HCT116 (cell line): ENCODE results near the gene MUSK. TPM values are rescaled to one million over a fixed set of nuclear protein-coding genes. Genes with fewer than 3 reads are reported as not detected.

Experiments used
- ATAC-seq: fragments of 200-7000 bp; cut with Tn5 transposase; 2 replicates; pipeline ENCODE4 v1.9.1; 2020; ENCODE audit warnings: mild to moderate bottlenecking, moderate library complexity
- BruUV-seq: library from RNA; stranded (reverse); fragments of 400-500 nt; replicated peaks from 2 replicates; lab custom pipeline; 2021; lab: Mats Ljungman, UMichigan
- CTCF ChIA-PET: fragments of 300-600 bp; sonication (Branson Sonifier 250); formaldehyde crosslinking; loops from one replicate; lab custom pipeline; 2021; ENCODE audit warnings: antibody characterized with exemption; lab: Charles Lee
- POLR2A ChIA-PET: fragments of 300-600, 350-600 bp; sonication (Branson Sonifier 250); formaldehyde crosslinking; loops from one replicate; lab custom pipeline; 2021; ENCODE audit warnings: antibody characterized with exemption; lab: Charles Lee
- RAD21 ChIA-PET, 2 experiments: fragments of 300-600 bp; sonication (Branson Sonifier 250); formaldehyde crosslinking; loops; one replicate each; lab custom pipeline; 2023; ENCODE audit warnings: low total read pairs in 2 of 2; ENCODE audit not compliant: uncharacterized antibody in 2 of 2, unreplicated experiment in 2 of 2, low non-redundant PET in 1 of 2; lab: Charles Lee
- DNase-seq: peaks from one replicate; pipeline ENCODE4 v3.0.0-alpha.2; 2010; ENCODE audit warnings: low read depth, low spot score
- H2AFZ ChIP-seq: fragments of 200-600 bp; shearing (Covaris generic), sonication (generic); 2 replicates; pipeline ENCODE4 v1.6.1; 2017; ENCODE audit warnings: low read depth, mixed run types, mixed read lengths, antibody characterized with exemption, low read length; ENCODE audit not compliant: poor library complexity, severe bottlenecking
- H3K27ac ChIP-seq: 2 replicates; pipeline ENCODE4 v1.5.1; 2012; ENCODE audit warnings: low read depth, low read length
- H3K27me3 ChIP-seq: fragments of 200-600 bp; sonication (generic); 2 replicates; pipeline ENCODE4 v1.6.1; 2016; ENCODE audit warnings: mixed run types, low read length, mixed read lengths; ENCODE audit not compliant: insufficient read depth
- H3K36me3 ChIP-seq, 2 experiments: fragments of 200-500 bp in 1 of 2; fragments of 200-600 bp in 1 of 2; sonication (Bioruptor generic) in 1 of 2; sonication (generic) in 1 of 2; 2 replicates each; pipeline versions ENCODE4 v1.5.1 to v1.6.1; 2014 to 2016; ENCODE audit warnings: low read length in 2 of 2, inconsistent platforms in 1 of 2, mixed read lengths in 1 of 2, mixed run types in 1 of 2; ENCODE audit not compliant: insufficient read depth in 2 of 2, control insufficient read depth in 1 of 2
- H3K4me1 ChIP-seq, 2 experiments: fragments of 200-600 bp in 1 of 2; sonication (generic) in 1 of 2; 2 replicates each; pipeline versions ENCODE4 v1.5.1 to v1.6.1; 2012 to 2017; ENCODE audit warnings: low read length in 2 of 2, inconsistent platforms in 1 of 2, mild to moderate bottlenecking in 1 of 2, mixed read lengths in 1 of 2, mixed run types in 1 of 2, moderate library complexity in 1 of 2; ENCODE audit not compliant: insufficient read depth in 2 of 2, control insufficient read depth in 1 of 2
- H3K4me2 ChIP-seq: fragments of 200-600 bp; sonication (generic); 2 replicates; pipeline ENCODE4 v1.6.1; 2017; ENCODE audit warnings: mixed run types, low read length, mixed read lengths
- H3K4me3 ChIP-seq, 2 experiments: fragments of 200-600 bp in 1 of 2; sonication (generic) in 1 of 2; replicated peaks in 1 of 2; 2 replicates each; pipeline ENCODE4 v1.5.1; 2011 to 2016; ENCODE audit warnings: low read length in 2 of 2, control low read depth in 1 of 2, low read depth in 1 of 2, mild to moderate bottlenecking in 1 of 2, mixed read lengths in 1 of 2, mixed run types in 1 of 2
- H3K79me2 ChIP-seq: fragments of 200-600 bp; sonication (generic); 2 replicates; pipeline ENCODE4 v1.6.1; 2017; ENCODE audit warnings: mild to moderate bottlenecking, mixed run types, low read length, moderate library complexity, mixed read lengths; ENCODE audit not compliant: insufficient read depth
- H3K9ac ChIP-seq: fragments of 200-600 bp; sonication (generic); 2 replicates; pipeline ENCODE4 v1.6.1; 2016; ENCODE audit warnings: low read length, mixed read lengths
- H3K9me2 ChIP-seq: fragments of 200-600 bp; sonication (generic), shearing (Covaris generic); 2 replicates; pipeline ENCODE4 v1.6.1; 2017; ENCODE audit warnings: mixed run types, mild to moderate bottlenecking, moderate library complexity; ENCODE audit not compliant: insufficient read depth
- H3K9me3 ChIP-seq, 2 experiments: fragments of 200-500 bp in 1 of 2; fragments of 200-600 bp in 1 of 2; sonication (Bioruptor generic) in 1 of 2; sonication (generic) in 1 of 2; 2 replicates each; pipeline ENCODE4 v1.6.1; 2014 to 2017; ENCODE audit warnings: low read length in 2 of 2, mixed read lengths in 2 of 2, inconsistent platforms in 1 of 2, low read depth in 1 of 2, mild to moderate bottlenecking in 1 of 2, mixed run types in 1 of 2, moderate library complexity in 1 of 2; ENCODE audit not compliant: control insufficient read depth in 1 of 2, insufficient read depth in 1 of 2
- H4K20me1 ChIP-seq: fragments of 200-600 bp; sonication (generic), shearing (Covaris generic); 2 replicates; pipeline ENCODE4 v1.6.1; 2017; ENCODE audit warnings: mixed run types, mild to moderate bottlenecking, moderate library complexity; ENCODE audit not compliant: insufficient read depth
- CEBPB ChIP-seq: IDR thresholded peaks from 2 replicates; pipeline ENCODE4 v1.6.1; 2012; ENCODE audit warnings: low read depth
- EGR1 ChIP-seq: IDR thresholded peaks from 2 replicates; pipeline ENCODE4 v1.6.1; 2012; ENCODE audit warnings: low read depth
- EZH2 ChIP-seq: fragments of 200-600 bp; sonication (generic); IDR thresholded peaks from 2 replicates; pipeline ENCODE4 v1.6.1; 2017; ENCODE audit warnings: antibody characterized with exemption, mixed run types
- EZH2phosphoT487 ChIP-seq: fragments of 200-600 bp; IDR thresholded peaks from 2 replicates; pipeline ENCODE4 v1.6.1; 2018; ENCODE audit warnings: antibody characterized with exemption, borderline replicate concordance
- FOSL1 ChIP-seq: IDR thresholded peaks from 2 replicates; pipeline ENCODE4 v1.6.1; 2012; ENCODE audit warnings: low read depth
- JUND ChIP-seq: IDR thresholded peaks from 2 replicates; pipeline ENCODE4 v1.6.1; 2012
- POLR2A ChIP-seq: IDR thresholded peaks from 2 replicates; pipeline ENCODE4 v1.7.0; 2011; ENCODE audit warnings: borderline replicate concordance; ENCODE audit not compliant: insufficient read depth, insufficient read length; ENCODE audit errors: extremely low read depth
- POLR2AphosphoS5 ChIP-seq: IDR thresholded peaks from 2 replicates; pipeline ENCODE4 v1.6.1; 2011; ENCODE audit warnings: mild to moderate bottlenecking, low read depth, low read length, moderate library complexity
- RAD21 ChIP-seq: IDR thresholded peaks from 2 replicates; pipeline ENCODE4 v1.6.1; 2012; ENCODE audit warnings: low read depth, mild to moderate bottlenecking
- SP1 ChIP-seq: IDR thresholded peaks from 2 replicates; pipeline ENCODE4 v1.6.1; 2012; ENCODE audit warnings: low read depth
- SRF ChIP-seq: IDR thresholded peaks from 2 replicates; pipeline ENCODE4 v1.6.1; 2012; ENCODE audit warnings: low read depth
- YY1 ChIP-seq: IDR thresholded peaks from 2 replicates; pipeline ENCODE4 v1.6.1; 2011; ENCODE audit warnings: low read length, low read depth, moderate library complexity, mild to moderate bottlenecking; ENCODE audit not compliant: insufficient replicate concordance; ENCODE audit errors: extremely low read depth
- ZFX ChIP-seq: fragments of 450-650 bp; IDR thresholded peaks from 2 replicates; pipeline ENCODE4 v1.6.1; 2017
- ZNF274 ChIP-seq: fragments of 200-500 bp; sonication (Bioruptor generic); IDR thresholded peaks from 2 replicates; pipeline ENCODE4 v1.6.1; 2014; ENCODE audit warnings: mild to moderate bottlenecking, low read depth, low read length, inconsistent platforms
- intact Hi-C: fragments of 100-400 bp; cut with micrococcal nuclease; formaldehyde crosslinking; loops from 2 replicates; pipeline ENCODE4 v1.10.0; 2022
- total RNA-seq: library from RNA; stranded (reverse); gene quantifications from one replicate; pipeline ENCODE4 v1.2.1, GENCODE V29; 2021; ENCODE audit not compliant: unreplicated experiment
- TF ChIP-seq, protein P1 (sequence below), 3 experiments: fragments of 200-600 bp in 1 of 3; sonication (generic) in 1 of 3; IDR thresholded peaks in 2 of 3; conservative IDR thresholded peaks in 1 of 3; 2 replicates each; pipeline ENCODE4 v1.5.1; 2012 to 2017; ENCODE audit warnings: low read depth in 2 of 3, low read length in 2 of 3, antibody characterized with exemption in 1 of 3, borderline replicate concordance in 1 of 3, control low read depth in 1 of 3, mild to moderate bottlenecking in 1 of 3, mixed read lengths in 1 of 3, mixed run types in 1 of 3, moderate library complexity in 1 of 3; ENCODE audit not compliant: insufficient read depth in 1 of 3
- TF ChIP-seq, protein P2 (sequence below): IDR thresholded peaks from 2 replicates; pipeline ENCODE4 v1.6.1; 2012
- TF ChIP-seq, protein P3 (sequence below): IDR thresholded peaks from 2 replicates; pipeline ENCODE4 v1.6.1; 2011; ENCODE audit warnings: mild to moderate bottlenecking, low read length, moderate library complexity; ENCODE audit not compliant: insufficient replicate concordance; ENCODE audit errors: extremely low read depth
- TF ChIP-seq, protein P4 (sequence below): IDR thresholded peaks from 2 replicates; pipeline ENCODE4 v1.6.1; 2012; ENCODE audit warnings: low read depth

MUSK gene
- total RNA-seq, 1 experiment from 2014 or later: not detected

DNA sequence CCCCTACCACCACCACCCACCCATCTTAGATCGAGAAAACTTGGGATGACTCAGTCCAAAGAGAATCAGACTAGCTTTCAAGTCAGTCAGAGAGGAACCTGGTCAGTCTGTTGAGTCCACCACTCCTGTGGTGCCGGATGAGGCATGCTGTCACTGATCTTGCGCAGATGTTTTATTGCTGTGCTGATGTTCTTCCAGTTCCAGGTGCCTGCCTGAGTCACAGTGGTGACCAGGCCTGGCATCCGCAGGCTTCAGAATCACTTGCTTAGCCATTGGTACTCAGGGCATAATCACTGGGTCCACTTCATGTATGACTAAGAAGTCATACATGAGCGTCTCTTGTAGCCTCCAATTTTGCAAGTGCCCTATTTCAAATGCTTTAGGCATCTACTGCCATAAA lies 114.1 kb downstream of the MUSK start:
- no peak overlapping the region for H3K4me3 ChIP-seq
- no peak overlapping the region for H3K9ac ChIP-seq
- no peaks in the 10 kb centered on the region for H4K20me1 ChIP-seq
- ChIA-PET POLR2A (no interaction called here), CTCF (no interaction called here), RAD21 (no interaction called here)
- TF ChIP-seq SRF: no peak
- TF ChIP-seq POLR2A: no peak
- TF ChIP-seq, protein P1, sequence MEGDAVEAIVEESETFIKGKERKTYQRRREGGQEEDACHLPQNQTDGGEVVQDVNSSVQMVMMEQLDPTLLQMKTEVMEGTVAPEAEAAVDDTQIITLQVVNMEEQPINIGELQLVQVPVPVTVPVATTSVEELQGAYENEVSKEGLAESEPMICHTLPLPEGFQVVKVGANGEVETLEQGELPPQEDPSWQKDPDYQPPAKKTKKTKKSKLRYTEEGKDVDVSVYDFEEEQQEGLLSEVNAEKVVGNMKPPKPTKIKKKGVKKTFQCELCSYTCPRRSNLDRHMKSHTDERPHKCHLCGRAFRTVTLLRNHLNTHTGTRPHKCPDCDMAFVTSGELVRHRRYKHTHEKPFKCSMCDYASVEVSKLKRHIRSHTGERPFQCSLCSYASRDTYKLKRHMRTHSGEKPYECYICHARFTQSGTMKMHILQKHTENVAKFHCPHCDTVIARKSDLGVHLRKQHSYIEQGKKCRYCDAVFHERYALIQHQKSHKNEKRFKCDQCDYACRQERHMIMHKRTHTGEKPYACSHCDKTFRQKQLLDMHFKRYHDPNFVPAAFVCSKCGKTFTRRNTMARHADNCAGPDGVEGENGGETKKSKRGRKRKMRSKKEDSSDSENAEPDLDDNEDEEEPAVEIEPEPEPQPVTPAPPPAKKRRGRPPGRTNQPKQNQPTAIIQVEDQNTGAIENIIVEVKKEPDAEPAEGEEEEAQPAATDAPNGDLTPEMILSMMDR (IDR thresholded peaks at IDR 0.05 in 2 of 3, conservative IDR thresholded peaks at IDR 0.05 in 1 of 3; ENCODE audit: borderline replicate concordance in 1 of 3, insufficient read depth in 1 of 3, low read depth in 2 of 3, low read length in 2 of 3): no peak
- no peak for TF ChIP-seq EZH2
- TF ChIP-seq ZNF274: no peak
- TF ChIP-seq CEBPB: no peak
- no peak for TF ChIP-seq POLR2AphosphoS5
- no peak for TF ChIP-seq YY1
- no peak for TF ChIP-seq JUND
- no peak for TF ChIP-seq SP1
- TF ChIP-seq, protein P2, sequence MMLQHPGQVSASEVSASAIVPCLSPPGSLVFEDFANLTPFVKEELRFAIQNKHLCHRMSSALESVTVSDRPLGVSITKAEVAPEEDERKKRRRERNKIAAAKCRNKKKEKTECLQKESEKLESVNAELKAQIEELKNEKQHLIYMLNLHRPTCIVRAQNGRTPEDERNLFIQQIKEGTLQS: no peak
- no peak for TF ChIP-seq EZH2phosphoT487
- TF ChIP-seq EGR1: no peak
- TF ChIP-seq, protein P3, sequence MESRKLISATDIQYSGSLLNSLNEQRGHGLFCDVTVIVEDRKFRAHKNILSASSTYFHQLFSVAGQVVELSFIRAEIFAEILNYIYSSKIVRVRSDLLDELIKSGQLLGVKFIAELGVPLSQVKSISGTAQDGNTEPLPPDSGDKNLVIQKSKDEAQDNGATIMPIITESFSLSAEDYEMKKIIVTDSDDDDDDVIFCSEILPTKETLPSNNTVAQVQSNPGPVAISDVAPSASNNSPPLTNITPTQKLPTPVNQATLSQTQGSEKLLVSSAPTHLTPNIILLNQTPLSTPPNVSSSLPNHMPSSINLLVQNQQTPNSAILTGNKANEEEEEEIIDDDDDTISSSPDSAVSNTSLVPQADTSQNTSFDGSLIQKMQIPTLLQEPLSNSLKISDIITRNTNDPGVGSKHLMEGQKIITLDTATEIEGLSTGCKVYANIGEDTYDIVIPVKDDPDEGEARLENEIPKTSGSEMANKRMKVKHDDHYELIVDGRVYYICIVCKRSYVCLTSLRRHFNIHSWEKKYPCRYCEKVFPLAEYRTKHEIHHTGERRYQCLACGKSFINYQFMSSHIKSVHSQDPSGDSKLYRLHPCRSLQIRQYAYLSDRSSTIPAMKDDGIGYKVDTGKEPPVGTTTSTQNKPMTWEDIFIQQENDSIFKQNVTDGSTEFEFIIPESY: no peak
- TF ChIP-seq, protein P4, sequence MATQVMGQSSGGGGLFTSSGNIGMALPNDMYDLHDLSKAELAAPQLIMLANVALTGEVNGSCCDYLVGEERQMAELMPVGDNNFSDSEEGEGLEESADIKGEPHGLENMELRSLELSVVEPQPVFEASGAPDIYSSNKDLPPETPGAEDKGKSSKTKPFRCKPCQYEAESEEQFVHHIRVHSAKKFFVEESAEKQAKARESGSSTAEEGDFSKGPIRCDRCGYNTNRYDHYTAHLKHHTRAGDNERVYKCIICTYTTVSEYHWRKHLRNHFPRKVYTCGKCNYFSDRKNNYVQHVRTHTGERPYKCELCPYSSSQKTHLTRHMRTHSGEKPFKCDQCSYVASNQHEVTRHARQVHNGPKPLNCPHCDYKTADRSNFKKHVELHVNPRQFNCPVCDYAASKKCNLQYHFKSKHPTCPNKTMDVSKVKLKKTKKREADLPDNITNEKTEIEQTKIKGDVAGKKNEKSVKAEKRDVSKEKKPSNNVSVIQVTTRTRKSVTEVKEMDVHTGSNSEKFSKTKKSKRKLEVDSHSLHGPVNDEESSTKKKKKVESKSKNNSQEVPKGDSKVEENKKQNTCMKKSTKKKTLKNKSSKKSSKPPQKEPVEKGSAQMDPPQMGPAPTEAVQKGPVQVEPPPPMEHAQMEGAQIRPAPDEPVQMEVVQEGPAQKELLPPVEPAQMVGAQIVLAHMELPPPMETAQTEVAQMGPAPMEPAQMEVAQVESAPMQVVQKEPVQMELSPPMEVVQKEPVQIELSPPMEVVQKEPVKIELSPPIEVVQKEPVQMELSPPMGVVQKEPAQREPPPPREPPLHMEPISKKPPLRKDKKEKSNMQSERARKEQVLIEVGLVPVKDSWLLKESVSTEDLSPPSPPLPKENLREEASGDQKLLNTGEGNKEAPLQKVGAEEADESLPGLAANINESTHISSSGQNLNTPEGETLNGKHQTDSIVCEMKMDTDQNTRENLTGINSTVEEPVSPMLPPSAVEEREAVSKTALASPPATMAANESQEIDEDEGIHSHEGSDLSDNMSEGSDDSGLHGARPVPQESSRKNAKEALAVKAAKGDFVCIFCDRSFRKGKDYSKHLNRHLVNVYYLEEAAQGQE: no peak
- TF ChIP-seq ZFX: no peak
- no peak for TF ChIP-seq RAD21
- TF ChIP-seq FOSL1: no peak
- BruUV-seq: no TSS peak
- ATAC-seq: no peak
- H3K9me2 ChIP-seq: no peaks in the 10 kb centered on the region; the same call in 1 of the 2 replicates
- H3K9me3 ChIP-seq: no peaks in the 10 kb centered on the region
- no peak for DNase-seq
- no peaks in the 10 kb centered on the region for H3K36me3 ChIP-seq
- H2AFZ ChIP-seq: no peak overlapping the region
- intact Hi-C loops: no loop called here
- H3K4me2 ChIP-seq: no peak overlapping the region
- no peak overlapping the region for H3K27ac ChIP-seq
- H3K27me3 ChIP-seq: no peaks in the 10 kb centered on the region
- no peaks in the 10 kb centered on the region for H3K79me2 ChIP-seq
- H3K4me1 ChIP-seq: no peaks in the 10 kb centered on the region
